Stimulated activated CD4-positive, alpha-beta T cell treated with anti-CD3 and anti-CD28 coated beads, Interleukin-12 subunit alpha, Interleukin-12 subunit beta, amount 100 ng/mL, for 48 hours (primary cell): ENCODE data around the gene SINHCAF.

Experiments used
- DNase-seq, 3 donors: peaks; one replicate each; pipeline ENCODE4 v3.0.0-alpha.2; 2020; ENCODE audit warnings: low read depth in 2 of 3, low spot score in 1 of 3

Gene SINHCAF

GRCh38 chr12:31234955-31235867 lies 90.7 kb downstream of the SINHCAF start:
- DNase-seq = no peak

GRCh38 chr12:31234053-31234840 lies 91.7 kb downstream of the SINHCAF start:
- no peak for DNase-seq

GRCh38 chr12:31233061-31233730 lies 92.8 kb downstream of the SINHCAF start:
- no peak for DNase-seq

- DNase-seq = no peak
These were observed 93.5 kb downstream of the SINHCAF start for GRCh38 chr12:31232361-31232965.

GRCh38 chr12:31231611-31232360 lies 94.2 kb downstream of the SINHCAF start:
- DNase-seq = no peak
